ENCODE results near the gene SLC9A5.
A peak's percentile ranks its signal among the peaks of the same experiment; 100 is the strongest.

The SLC9A5 gene

GRCh38 chr16:67265834-67266233 lies 17.1 kb downstream of the SLC9A5 start:
- H3K27ac ChIP-seq, result no peak overlapping the region
- no peak overlapping the region for H3K4me2 ChIP-seq
- H3K4me3 ChIP-seq, result no peak overlapping the region
- H3K27me3 ChIP-seq, result no peaks in the 10 kb centered on the region
- H3K4me1 ChIP-seq, result peaks cover 22% of the 10 kb centered on the region
- no peaks in the 10 kb centered on the region for H3K9me3 ChIP-seq
- no peaks in the 10 kb centered on the region; the same call in 1 of the 2 replicates for H4K20me1 ChIP-seq
- no peak for TF ChIP-seq Cebpa-rat (IDR thresholded peaks at IDR 0.05)
- H3K36me3 ChIP-seq, result no peaks in the 10 kb centered on the region
- no peak overlapping the region for H3K9ac ChIP-seq

GRCh38 chr16:67268136-67268579 lies 19.4 kb downstream of the SLC9A5 start:
- Histone ChIP-seq H3K27ac (no peak overlapping the region), H3K4me1 (peaks cover 18% of the 10 kb centered on the region), H3K27me3 (no peaks in the 10 kb centered on the region), H3K9me3 (no peaks in the 10 kb centered on the region), H3K4me3 (no peak overlapping the region), H4K20me1 (no peaks in the 10 kb centered on the region; the same call in 1 of the 2 replicates), H3K9ac (no peak overlapping the region), H3K36me3 (no peaks in the 10 kb centered on the region), H3K4me2 (no peak overlapping the region)
- no peak for TF ChIP-seq Cebpa-rat (IDR thresholded peaks at IDR 0.05)

GRCh38 chr16:67269766-67270165 lies 21.0 kb downstream of the SLC9A5 start:
- Histone ChIP-seq H3K9ac (no peak overlapping the region), H3K27ac (no peak overlapping the region), H4K20me1 (no peaks in the 10 kb centered on the region; the same call in 1 of the 2 replicates), H3K27me3 (no peaks in the 10 kb centered on the region), H3K9me3 (no peaks in the 10 kb centered on the region), H3K4me1 (peaks cover 8% of the 10 kb centered on the region), H3K4me2 (no peak overlapping the region), H3K36me3 (no peaks in the 10 kb centered on the region), H3K4me3 (no peak overlapping the region)
- TF ChIP-seq Cebpa-rat (IDR thresholded peaks at IDR 0.05), result no peak

GRCh38 chr16:67270931-67271338 lies 22.2 kb downstream of the SLC9A5 start:
- Histone ChIP-seq H3K27me3 (no peaks in the 10 kb centered on the region), H3K4me1 (0 out of 2 replicates have a peak, but pooled peaks cover 2% of the 10 kb centered on the region), H3K9me3 (no peaks in the 10 kb centered on the region), H3K4me3 (no peak overlapping the region), H3K4me2 (no peak overlapping the region), H3K9ac (no peak overlapping the region), H3K36me3 (peaks cover 6% of the 10 kb centered on the region; the same call in 1 of the 2 replicates), H3K27ac (no peak overlapping the region), H4K20me1 (no peaks in the 10 kb centered on the region; the same call in 1 of the 2 replicates)
- TF ChIP-seq Cebpa-rat (IDR thresholded peaks at IDR 0.05), result no peak

- Histone ChIP-seq H3K9me3 (no peaks in the 10 kb centered on the region), H3K36me3 (peaks cover 11% of the 10 kb centered on the region; the same call in 1 of the 2 replicates), H4K20me1 (no peaks in the 10 kb centered on the region; the same call in 1 of the 2 replicates), H3K27ac (no peak overlapping the region), H3K9ac (no peak overlapping the region), H3K27me3 (no peaks in the 10 kb centered on the region), H3K4me1 (no peaks in the 10 kb centered on the region), H3K4me3 (no peak overlapping the region), H3K4me2 (no peak overlapping the region)
- TF ChIP-seq Cebpa-rat (IDR thresholded peaks at IDR 0.05), result no peak
Measured at GRCh38 chr16:67271446-67271845, 22.7 kb downstream of the SLC9A5 start.

- H3K4me1 ChIP-seq, result peaks cover 22% of the 10 kb centered on the region
- H3K9me3 ChIP-seq, result no peaks in the 10 kb centered on the region
- H3K9ac ChIP-seq, result no peak overlapping the region
- H3K27ac ChIP-seq, result no peak overlapping the region
- no peak for TF ChIP-seq Cebpa-rat (IDR thresholded peaks at IDR 0.05)
- H3K27me3 ChIP-seq, result peaks cover 4% of the 10 kb centered on the region; the same call in 1 of the 2 replicates
- no peak overlapping the region for H3K4me2 ChIP-seq
- peaks cover 24% of the 10 kb centered on the region for H3K36me3 ChIP-seq
- no peak overlapping the region for H3K4me3 ChIP-seq
- no peaks in the 10 kb centered on the region; the same call in 1 of the 2 replicates for H4K20me1 ChIP-seq
Measured at GRCh38 chr16:67275321-67275720, 26.5 kb downstream of the SLC9A5 start.

GRCh38 chr16:67277294-67277998 lies 28.7 kb downstream of the SLC9A5 start:
- Histone ChIP-seq H3K27ac (peak overlapping the region; percentile 73; the same call in 1 of the 2 replicates), H3K4me1 (peaks cover 22% of the 10 kb centered on the region), H3K36me3 (peaks cover 24% of the 10 kb centered on the region), H3K9ac (peak overlapping the region; percentile 82), H3K4me3 (peak overlapping the region; percentile 73; the same call in 1 of the 2 replicates), H3K4me2 (peak overlapping the region; percentile 98), H3K9me3 (no peaks in the 10 kb centered on the region), H3K27me3 (peaks cover 4% of the 10 kb centered on the region; the same call in 1 of the 2 replicates), H4K20me1 (no peaks in the 10 kb centered on the region)
- no peak for TF ChIP-seq Cebpa-rat (IDR thresholded peaks at IDR 0.05)

GRCh38 chr16:67277999-67278772 lies 29.4 kb downstream of the SLC9A5 start:
- Histone ChIP-seq H3K27me3 (peaks cover 4% of the 10 kb centered on the region; the same call in 1 of the 2 replicates), H3K9me3 (no peaks in the 10 kb centered on the region), H3K4me1 (peaks cover 24% of the 10 kb centered on the region), H3K36me3 (peaks cover 24% of the 10 kb centered on the region), H4K20me1 (no peaks in the 10 kb centered on the region), H3K27ac (peak overlapping the region; percentile 73), H3K9ac (peak overlapping the region; percentile 82), H3K4me2 (peak overlapping the region; percentile 98), H3K4me3 (peak overlapping the region; percentile 73)
- no peak for TF ChIP-seq Cebpa-rat (IDR thresholded peaks at IDR 0.05)

- Histone ChIP-seq H3K9ac (peak overlapping the region; percentile 82), H4K20me1 (no peaks in the 10 kb centered on the region), H3K4me1 (peaks cover 31% of the 10 kb centered on the region), H3K4me3 (peak overlapping the region; percentile 73), H3K27ac (peak overlapping the region; percentile 73), H3K27me3 (peaks cover 4% of the 10 kb centered on the region; the same call in 1 of the 2 replicates), H3K9me3 (no peaks in the 10 kb centered on the region), H3K4me2 (peak overlapping the region; percentile 98), H3K36me3 (peaks cover 24% of the 10 kb centered on the region)
- TF ChIP-seq Cebpa-rat (IDR thresholded peaks at IDR 0.05), result no peak
Measured at GRCh38 chr16:67278773-67279295, 30.1 kb downstream of the SLC9A5 start.
